ENCODE data around the gene TENT5C. TPM values are rescaled to one million over a fixed set of nuclear protein-coding genes. Genes with fewer than 3 reads are reported as not detected.
"Not testable (repeated sequence)": the region's sequence is repeated elsewhere in the genome, so short reads cannot be mapped to it uniquely, and the experiment has no call there.

TENT5C gene
- 10 to 100 TPM in 2 of 3 donors, 1 to 10 TPM in 1; 4.0 to 10.2 (median 10.2) TPM for total RNA-seq

DNA sequence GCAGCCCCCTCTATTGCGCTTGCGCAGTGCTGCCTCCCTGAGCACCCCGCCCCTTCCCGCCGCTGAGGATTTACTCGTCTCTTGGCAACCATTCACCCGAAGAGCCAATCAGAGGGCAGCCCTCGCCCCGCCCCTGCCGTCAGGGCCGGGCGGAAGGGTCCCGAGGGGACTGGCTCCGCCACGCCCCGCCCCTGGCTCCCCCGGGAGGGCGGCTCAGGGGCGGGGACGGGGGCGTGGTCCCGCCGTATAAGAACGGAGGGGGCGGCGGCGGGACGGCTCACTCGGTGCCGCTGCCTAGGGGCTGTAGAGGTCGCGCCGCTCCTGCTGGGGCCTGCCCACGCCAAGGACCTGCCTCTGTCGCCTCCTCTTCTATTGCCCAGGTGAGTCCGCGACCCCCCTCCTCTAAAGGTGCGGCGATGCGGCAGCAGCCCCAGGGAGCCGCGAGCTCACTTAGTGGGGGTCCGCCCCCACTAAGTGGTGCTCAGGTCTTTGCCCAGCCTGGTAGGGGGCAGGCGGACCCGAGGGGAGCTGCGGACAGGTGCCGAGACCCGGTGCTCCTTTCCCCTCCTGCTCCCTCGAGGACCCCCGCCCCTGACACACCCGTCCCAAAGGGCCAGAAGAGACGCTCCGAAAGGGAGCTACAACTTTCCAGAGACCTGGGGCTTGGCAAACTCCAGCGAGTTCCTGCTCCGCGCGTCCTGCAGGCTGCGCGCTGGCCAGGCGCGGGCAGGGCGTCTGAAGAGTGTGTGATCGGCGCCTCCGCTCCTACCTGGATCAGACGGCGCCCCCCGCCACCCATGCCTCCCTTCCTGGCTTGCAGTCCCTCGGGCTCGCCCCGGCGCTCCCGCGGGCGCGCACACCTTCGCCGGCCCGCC, at the start of gene TENT5C:
Gene TENT5C (plus strand): TSS at position 275 of the 875 bp plus-strand sequence. CDS start 16,821 bp downstream, outside the sequence.
- H3K36me3 ChIP-seq, result no peaks in the 10 kb centered on the region
- DNase-seq (ENCODE audit: low spot score in 2 of 2), result peak; percentile 97 to 99
- no peaks in the 10 kb centered on the region for H3K9me3 ChIP-seq
- H3K27ac ChIP-seq, result peak within 1 kb of the TSS; percentile 96 to 97
- H3K4me3 ChIP-seq, result peak within 1 kb of the TSS; percentile 77 to 93 (median 87)
- H3K4me1 ChIP-seq, result peaks cover 0 to 6% of the 10 kb centered on the region in 2 donors
- TF ChIP-seq POLR2A (IDR thresholded peaks at IDR 0.05), result peak; percentile 77
- TF ChIP-seq, protein P1, sequence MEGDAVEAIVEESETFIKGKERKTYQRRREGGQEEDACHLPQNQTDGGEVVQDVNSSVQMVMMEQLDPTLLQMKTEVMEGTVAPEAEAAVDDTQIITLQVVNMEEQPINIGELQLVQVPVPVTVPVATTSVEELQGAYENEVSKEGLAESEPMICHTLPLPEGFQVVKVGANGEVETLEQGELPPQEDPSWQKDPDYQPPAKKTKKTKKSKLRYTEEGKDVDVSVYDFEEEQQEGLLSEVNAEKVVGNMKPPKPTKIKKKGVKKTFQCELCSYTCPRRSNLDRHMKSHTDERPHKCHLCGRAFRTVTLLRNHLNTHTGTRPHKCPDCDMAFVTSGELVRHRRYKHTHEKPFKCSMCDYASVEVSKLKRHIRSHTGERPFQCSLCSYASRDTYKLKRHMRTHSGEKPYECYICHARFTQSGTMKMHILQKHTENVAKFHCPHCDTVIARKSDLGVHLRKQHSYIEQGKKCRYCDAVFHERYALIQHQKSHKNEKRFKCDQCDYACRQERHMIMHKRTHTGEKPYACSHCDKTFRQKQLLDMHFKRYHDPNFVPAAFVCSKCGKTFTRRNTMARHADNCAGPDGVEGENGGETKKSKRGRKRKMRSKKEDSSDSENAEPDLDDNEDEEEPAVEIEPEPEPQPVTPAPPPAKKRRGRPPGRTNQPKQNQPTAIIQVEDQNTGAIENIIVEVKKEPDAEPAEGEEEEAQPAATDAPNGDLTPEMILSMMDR (IDR thresholded peaks at IDR 0.05), result peak in 1 of 3 donors; percentile 7
- peak; percentile 79 to 91 (median 90) for TF ChIP-seq POLR2AphosphoS5 (IDR thresholded peaks at IDR 0.05)
- intact Hi-C loops (cut with DNase I; ENCODE audit: low total_unique reads), result no loop called here
- H3K27me3 ChIP-seq, result no peaks in the 10 kb centered on the region

GRCh38 chr1:117556341-117556740, 49.5 kb upstream of the TENT5C start:
- no peaks in the 10 kb centered on the region for H3K27me3 ChIP-seq
- H3K36me3 ChIP-seq, result no peaks in the 10 kb centered on the region
- H3K4me1 ChIP-seq, result no peaks in the 10 kb centered on the region
- no peak overlapping the region for H3K27ac ChIP-seq
- no peak overlapping the region for H3K4me3 ChIP-seq
- intact Hi-C loops (cut with DNase I; ENCODE audit: low total_unique reads), result no loop called here
- no peak for DNase-seq (ENCODE audit: low spot score in 2 of 2)
- TF ChIP-seq POLR2AphosphoS5 (IDR thresholded peaks at IDR 0.05) (no peak), POLR2A (IDR thresholded peaks at IDR 0.05) (no peak)
- TF ChIP-seq, protein P1 (IDR thresholded peaks at IDR 0.05), result no peak
- no peaks in the 10 kb centered on the region for H3K9me3 ChIP-seq

DNA sequence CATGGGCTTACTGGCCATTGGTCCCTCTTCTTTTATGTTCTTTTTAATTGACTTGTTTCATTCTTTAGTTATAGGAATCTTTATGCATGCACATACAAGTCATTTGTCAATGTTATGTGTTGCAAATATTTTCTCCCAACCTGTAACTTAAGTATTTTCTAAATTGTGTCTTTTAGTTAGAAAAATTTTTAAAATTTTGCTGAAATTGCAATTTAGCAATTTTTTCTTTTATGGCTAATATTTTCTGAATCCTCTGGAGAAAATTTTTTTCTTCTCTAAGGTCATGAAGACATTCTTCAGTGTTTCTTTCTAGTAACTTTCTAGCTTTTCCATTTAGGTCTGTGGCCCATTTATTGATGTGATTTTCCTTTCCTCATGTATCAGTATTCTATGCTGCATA, 48.9 kb upstream of the TENT5C start:
- H3K4me1 ChIP-seq, result no peaks in the 10 kb centered on the region
- no peak for DNase-seq (ENCODE audit: low spot score in 2 of 2)
- H3K4me3 ChIP-seq, result no peak overlapping the region
- intact Hi-C loops (cut with DNase I; ENCODE audit: low total_unique reads), result no loop called here
- no peaks in the 10 kb centered on the region for H3K9me3 ChIP-seq
- TF ChIP-seq, protein P1 (IDR thresholded peaks at IDR 0.05), result no peak
- TF ChIP-seq POLR2A (IDR thresholded peaks at IDR 0.05) (no peak), POLR2AphosphoS5 (IDR thresholded peaks at IDR 0.05) (no peak)
- H3K27ac ChIP-seq, result no peak overlapping the region
- no peaks in the 10 kb centered on the region for H3K36me3 ChIP-seq
- no peaks in the 10 kb centered on the region for H3K27me3 ChIP-seq

GRCh38 chr1:117558451-117558850, 47.4 kb upstream of the TENT5C start:
- H3K27me3 ChIP-seq; H3K36me3 ChIP-seq; H3K4me3 ChIP-seq; intact Hi-C loops (cut with DNase I; ENCODE audit: low total_unique reads); H3K27ac ChIP-seq; DNase-seq (ENCODE audit: low spot score in 2 of 2); H3K4me1 ChIP-seq; H3K9me3 ChIP-seq: not testable (repeated sequence)

- no peaks in the 10 kb centered on the region for H3K36me3 ChIP-seq
- H3K4me3 ChIP-seq, result no peak overlapping the region
- no peak for TF ChIP-seq POLR2A (IDR thresholded peaks at IDR 0.05)
- TF ChIP-seq POLR2AphosphoS5 (IDR thresholded peaks at IDR 0.05), result no peak
- TF ChIP-seq, protein P1 (IDR thresholded peaks at IDR 0.05), result no peak
- no peaks in the 10 kb centered on the region for H3K9me3 ChIP-seq
- no peak for DNase-seq (ENCODE audit: low spot score in 2 of 2)
- H3K27me3 ChIP-seq, result no peaks in the 10 kb centered on the region
- H3K4me1 ChIP-seq, result no peaks in the 10 kb centered on the region
- no peak overlapping the region for H3K27ac ChIP-seq
- intact Hi-C loops (cut with DNase I; ENCODE audit: low total_unique reads), result no loop called here
Observed at GRCh38 chr1:117559139-117559538, 46.7 kb upstream of the TENT5C start.

All from breast epithelium (tissue), 4 donors.